DND-41 (cell line): ENCODE data around the gene KCNT1.

Experiments
- EZH2 ChIP-seq: IDR thresholded peaks from 3 replicates; pipeline ENCODE4 v1.6.1; 2012; ENCODE audit warnings: borderline replicate concordance, low read depth, mild to moderate bottlenecking, moderate library complexity, low read length, inconsistent platforms; ENCODE audit not compliant: severe bottlenecking
- TF ChIP-seq, protein P1 (sequence below): IDR thresholded peaks from 2 replicates; pipeline ENCODE4 v1.5.1; 2012; ENCODE audit warnings: borderline replicate concordance, low read length, moderate library complexity, mild to moderate bottlenecking; ENCODE audit not compliant: poor library complexity, severe bottlenecking; ENCODE audit errors: extremely low read depth

- TF ChIP-seq, protein P1, sequence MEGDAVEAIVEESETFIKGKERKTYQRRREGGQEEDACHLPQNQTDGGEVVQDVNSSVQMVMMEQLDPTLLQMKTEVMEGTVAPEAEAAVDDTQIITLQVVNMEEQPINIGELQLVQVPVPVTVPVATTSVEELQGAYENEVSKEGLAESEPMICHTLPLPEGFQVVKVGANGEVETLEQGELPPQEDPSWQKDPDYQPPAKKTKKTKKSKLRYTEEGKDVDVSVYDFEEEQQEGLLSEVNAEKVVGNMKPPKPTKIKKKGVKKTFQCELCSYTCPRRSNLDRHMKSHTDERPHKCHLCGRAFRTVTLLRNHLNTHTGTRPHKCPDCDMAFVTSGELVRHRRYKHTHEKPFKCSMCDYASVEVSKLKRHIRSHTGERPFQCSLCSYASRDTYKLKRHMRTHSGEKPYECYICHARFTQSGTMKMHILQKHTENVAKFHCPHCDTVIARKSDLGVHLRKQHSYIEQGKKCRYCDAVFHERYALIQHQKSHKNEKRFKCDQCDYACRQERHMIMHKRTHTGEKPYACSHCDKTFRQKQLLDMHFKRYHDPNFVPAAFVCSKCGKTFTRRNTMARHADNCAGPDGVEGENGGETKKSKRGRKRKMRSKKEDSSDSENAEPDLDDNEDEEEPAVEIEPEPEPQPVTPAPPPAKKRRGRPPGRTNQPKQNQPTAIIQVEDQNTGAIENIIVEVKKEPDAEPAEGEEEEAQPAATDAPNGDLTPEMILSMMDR = no peak
- no peak for TF ChIP-seq EZH2
Measured at GRCh38 chr9:135678236-135679017, 23.6 kb upstream of the KCNT1 start.
